Eye (tissue), 1 donor: ENCODE results near the gene POM121.
"Not testable (repeated sequence)": the region's sequence is repeated elsewhere in the genome, so short reads cannot be mapped to it uniquely, and the experiment has no call there.

ENCODE experiments used
- DNase-seq: peaks from one replicate; pipeline ENCODE4 v3.0.0-alpha.2; 2015

The POM121 gene

GRCh38 chr7:72924733-72925545 lies at the start of gene POM121:
Gene POM121 (plus strand): TSS chr7:72925095. CDS start chr7:72925122, 27 bp downstream.
- DNase-seq, result peak; percentile 96

- peak; percentile 85 for DNase-seq
Observed at GRCh38 chr7:72879079-72879736, 45.7 kb upstream of the POM121 start.

GRCh38 chr7:72879737-72880215 lies 45.1 kb upstream of the POM121 start:
- DNase-seq, result peak; percentile 59

GRCh38 chr7:72891750-72892149 lies 33.1 kb upstream of the POM121 start:
- not testable (repeated sequence) for DNase-seq

- DNase-seq, result not testable (repeated sequence)
Observed at GRCh38 chr7:72904740-72905139, 20.2 kb upstream of the POM121 start.

GRCh38 chr7:72908422-72908821 lies 16.5 kb upstream of the POM121 start:
- not testable (repeated sequence) for DNase-seq

GRCh38 chr7:72911395-72911794 lies 13.5 kb upstream of the POM121 start:
- DNase-seq, result not testable (repeated sequence)

- not testable (repeated sequence) for DNase-seq
Observed at GRCh38 chr7:72913750-72914149, 11.1 kb upstream of the POM121 start.

GRCh38 chr7:72914756-72915525 lies 10.0 kb upstream of the POM121 start:
- peak; percentile 62 for DNase-seq

GRCh38 chr7:72919256-72919775 lies 5.6 kb upstream of the POM121 start:
- no peak for DNase-seq

- DNase-seq, result no peak
Observed at GRCh38 chr7:72924386-72924732, 536 bp upstream of the POM121 start.

- peak; percentile 65 for DNase-seq
Observed at GRCh38 chr7:72925546-72926120, 738 bp downstream of the POM121 start.

GRCh38 chr7:72927791-72928190 lies 2.9 kb downstream of the POM121 start:
- DNase-seq, result not testable (repeated sequence)

GRCh38 chr7:72928216-72928615 lies 3.3 kb downstream of the POM121 start:
- DNase-seq, result not testable (repeated sequence)

- DNase-seq, result not testable (repeated sequence)
Observed at GRCh38 chr7:72942022-72942705, 17.3 kb downstream of the POM121 start.

GRCh38 chr7:72942956-72943355 lies 18.1 kb downstream of the POM121 start:
- not testable (repeated sequence) for DNase-seq

GRCh38 chr7:72944937-72945336 lies 20.0 kb downstream of the POM121 start:
- DNase-seq, result not testable (repeated sequence)

GRCh38 chr7:72945597-72945996 lies 20.7 kb downstream of the POM121 start:
- DNase-seq, result not testable (repeated sequence)

- not testable (repeated sequence) for DNase-seq
Observed at GRCh38 chr7:72946130-72946745, 21.3 kb downstream of the POM121 start.

GRCh38 chr7:72948714-72949113 lies 23.8 kb downstream of the POM121 start:
- not testable (repeated sequence) for DNase-seq

GRCh38 chr7:72949276-72949675 lies 24.4 kb downstream of the POM121 start:
- not testable (repeated sequence) for DNase-seq
